Keratinocyte (primary cell): ENCODE data around the gene ECE1.

ENCODE experiments used
- CTCF ChIP-seq, 3 experiments: IDR thresholded peaks in 1 of 3; conservative IDR thresholded peaks in 1 of 3; optimal IDR thresholded peaks in 1 of 3; 2 replicates in 2 of 3; 3 replicates in 1 of 3; pipeline versions ENCODE3 to v1.5.1; 2011; ENCODE audit warnings: low read length in 3 of 3, mild to moderate bottlenecking in 3 of 3, moderate library complexity in 2 of 3, control low read depth in 1 of 3, inconsistent platforms in 1 of 3; ENCODE audit not compliant: insufficient read depth in 2 of 3; ENCODE audit errors: extremely low read depth in 1 of 3
- EZH2 ChIP-seq: IDR thresholded peaks from one replicate; pipeline ENCODE4 v1.6.1; 2012; ENCODE audit warnings: inconsistent platforms, mild to moderate bottlenecking, low read length, moderate library complexity

- TF ChIP-seq EZH2 (no peak), CTCF (optimal IDR thresholded peaks at IDR 0.05 in 1 of 3, IDR thresholded peaks at IDR 0.05 in 1 of 3, conservative IDR thresholded peaks at IDR 0.05 in 1 of 3; ENCODE audit: extremely low read depth in 1 of 3, insufficient read depth in 2 of 3, low read length in 3 of 3) (no peak)
These were observed 1.1 kb downstream of the ECE1 start for GRCh38 chr1:21289127-21289526.
